HG03196 (cell line): ENCODE results near the gene SPATA2L.

Experiments
- ATAC-seq: cut with Tn5 transposase; IDR thresholded peaks from one replicate; pipeline ENCODE4 v1.9.1; 2021; ENCODE audit not compliant: unreplicated experiment

The SPATA2L gene

DNA sequence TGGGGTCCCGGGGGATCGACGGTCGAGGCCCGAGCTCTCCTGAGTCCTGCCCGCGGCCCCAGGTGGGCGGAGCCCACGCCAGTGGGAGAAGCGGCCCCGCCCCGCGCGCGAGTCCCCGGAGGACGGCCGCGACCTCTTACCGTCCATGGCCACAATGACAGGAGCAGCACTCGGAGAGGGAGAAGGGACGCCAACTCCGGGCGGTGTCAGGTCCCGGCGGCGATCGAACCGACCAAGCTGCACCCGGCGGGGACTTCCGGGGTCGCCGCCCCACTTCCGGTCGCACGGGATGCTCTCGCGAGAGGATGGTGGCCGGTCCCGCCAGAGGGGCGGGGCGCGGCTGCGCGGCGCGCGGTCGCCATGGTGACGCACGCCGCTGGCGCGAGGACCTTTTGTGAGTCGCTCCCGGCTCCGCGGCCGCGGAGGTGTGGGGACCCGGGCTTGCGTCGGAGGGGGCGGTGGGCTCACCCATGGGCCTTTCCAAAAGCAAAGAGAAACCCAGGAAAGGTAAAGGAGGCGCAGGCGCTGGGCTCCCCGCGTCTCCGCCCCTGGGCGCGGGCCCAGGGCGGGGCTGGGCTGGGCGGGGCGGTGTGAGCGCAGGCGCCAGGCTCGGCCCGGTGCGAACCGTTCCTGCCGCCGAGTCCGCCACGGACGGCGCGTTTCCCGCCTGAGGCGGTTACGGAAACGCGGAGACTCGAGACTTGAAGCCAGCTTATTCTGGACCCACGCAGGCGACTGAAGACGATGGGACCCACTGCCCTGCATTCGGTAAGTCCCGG is 43.9 kb downstream of the SPATA2L start, which contains the start of the genes CHMP1A and SPATA33:
Gene CHMP1A (minus strand): TSS at position 267 of the 779 bp plus-strand sequence. CDS start 120 bp downstream, at position 147.
Gene SPATA33 (plus strand): TSS at position 395 of the 779 bp plus-strand sequence. CDS start 76 bp downstream, at position 471.
- ATAC-seq = peak; percentile 90

DNA sequence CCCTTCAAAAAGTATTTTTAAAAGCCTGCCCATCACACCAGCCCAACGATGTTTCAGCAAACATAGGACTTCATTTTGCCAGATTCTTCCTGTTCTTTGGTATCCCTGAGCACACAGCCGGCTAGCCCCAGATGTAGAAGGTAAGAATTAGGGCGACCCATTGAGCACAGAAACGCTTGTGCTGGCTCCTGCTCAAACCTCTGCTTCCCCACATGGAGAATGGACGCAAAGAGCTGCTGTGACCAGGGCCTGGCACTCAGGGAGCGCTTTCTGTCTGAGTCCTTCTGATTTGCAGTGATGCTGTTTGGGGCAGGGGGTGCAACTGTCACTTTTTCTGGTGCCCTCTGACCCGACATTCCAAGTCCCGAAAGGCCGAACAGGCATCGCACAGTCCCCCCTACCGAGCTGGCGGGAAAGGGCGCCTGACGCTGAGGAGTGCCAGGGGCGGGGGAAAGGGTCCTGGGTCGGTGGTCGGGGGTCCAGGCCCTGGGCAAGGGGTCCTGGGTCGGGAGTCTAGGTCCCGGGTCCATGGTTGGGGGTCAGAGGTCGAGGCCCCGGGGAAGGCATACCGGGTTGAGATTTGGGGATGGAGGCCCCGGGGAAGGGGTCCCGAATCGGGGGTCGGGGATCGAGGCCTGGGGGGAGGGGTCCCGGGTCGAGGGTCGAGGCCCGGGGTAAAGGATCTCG is 44.9 kb downstream of the SPATA2L start:
- no peak for ATAC-seq

DNA sequence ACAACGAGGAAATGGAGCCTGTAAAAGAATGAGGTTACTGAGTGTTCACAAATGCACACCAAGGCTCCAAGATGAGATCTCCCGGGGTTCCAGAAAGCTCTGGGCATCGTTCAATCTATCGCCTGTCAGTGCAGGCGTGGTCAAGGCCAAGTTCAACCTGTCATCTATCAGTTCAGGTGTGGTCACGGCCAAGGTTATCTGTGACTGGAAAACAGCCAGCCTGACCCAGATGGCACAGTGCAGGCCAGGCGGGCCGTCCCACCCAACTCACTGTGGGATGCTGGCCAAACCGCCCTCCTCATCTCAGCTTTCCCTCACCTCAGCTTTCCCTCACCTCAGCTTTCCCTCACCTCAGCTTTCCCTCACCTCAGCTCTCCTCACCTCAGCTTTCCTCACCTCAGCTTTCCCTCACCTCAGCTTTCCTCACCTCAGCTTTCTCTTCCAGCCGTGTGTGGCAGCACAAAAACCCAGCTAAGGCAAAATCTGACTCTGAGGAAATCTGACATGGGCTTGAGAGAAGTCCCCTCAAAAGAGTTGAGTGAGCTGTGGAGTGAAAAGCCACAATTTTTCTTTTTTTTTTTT is 46.4 kb downstream of the SPATA2L start:
- no peak for ATAC-seq

DNA sequence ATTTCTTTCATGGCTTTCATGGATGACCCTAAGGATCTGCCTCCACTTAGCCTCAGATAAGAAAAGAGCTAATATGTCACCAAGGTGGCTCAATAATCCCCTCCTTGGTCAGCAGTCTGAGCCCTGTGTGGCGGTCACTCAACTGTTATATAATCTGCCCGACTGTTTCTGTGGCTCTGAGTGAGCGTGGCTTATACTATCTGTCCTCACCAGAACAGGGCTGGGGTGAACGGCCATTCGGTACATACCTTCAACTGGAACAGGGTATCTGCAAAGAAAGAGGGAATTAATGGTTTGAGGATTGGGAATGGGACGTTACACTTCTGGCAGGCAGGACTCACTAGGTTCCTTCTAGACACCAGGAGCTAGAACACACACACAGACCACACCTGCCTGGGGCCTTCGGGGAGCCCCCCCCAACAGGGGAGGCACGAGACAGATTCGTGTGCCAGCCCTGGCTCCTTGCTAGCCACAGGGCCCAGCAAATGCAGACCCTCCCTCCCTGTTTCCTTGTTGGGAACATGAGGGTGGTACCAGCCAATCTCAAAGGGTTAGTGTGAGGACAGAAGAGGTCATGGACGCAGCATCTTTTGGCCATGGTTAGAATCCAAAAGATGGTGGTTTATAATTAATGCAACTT is 47.7 kb downstream of the SPATA2L start:
- ATAC-seq = no peak

DNA sequence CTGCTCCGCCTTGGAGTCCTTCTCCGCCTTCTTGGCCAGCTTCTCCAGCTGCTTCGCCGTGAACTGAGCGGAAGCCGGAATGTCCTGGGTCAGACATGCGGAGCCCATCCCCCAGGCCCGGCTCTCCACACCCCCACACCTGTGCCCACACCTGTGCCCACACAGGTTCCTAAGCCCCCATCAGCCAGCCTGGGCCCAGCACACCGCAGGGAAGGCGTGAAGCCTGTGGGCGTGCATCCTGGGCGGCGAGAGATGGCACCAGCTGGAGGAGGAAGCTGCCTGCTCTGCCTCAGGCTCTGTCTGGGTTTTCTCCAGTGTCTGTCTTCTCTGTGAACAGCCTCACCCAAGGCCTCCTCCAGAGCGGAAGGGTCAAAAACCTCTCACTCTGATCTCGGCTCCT is 49.9 kb downstream of the SPATA2L start:
- ATAC-seq = no peak

DNA sequence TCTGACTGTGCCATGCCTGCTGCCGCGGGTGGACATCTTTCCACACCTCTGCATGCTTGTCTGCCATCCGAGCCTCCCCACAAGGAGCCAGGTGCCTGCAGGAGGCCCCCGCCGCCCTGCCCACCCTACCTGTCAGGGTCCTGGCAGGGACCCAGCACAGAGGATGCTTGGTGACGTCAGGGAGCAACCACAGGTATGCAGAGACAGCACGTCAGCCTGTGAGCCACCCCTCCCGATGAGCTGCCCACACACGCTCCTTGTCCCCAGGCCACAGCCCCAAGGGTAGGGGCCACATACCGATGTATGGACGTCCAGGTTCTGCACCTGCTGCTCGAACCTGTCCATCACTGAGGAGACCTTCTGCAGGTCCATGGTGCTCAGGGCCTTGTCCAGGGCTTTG is 54.6 kb downstream of the SPATA2L start:
- no peak for ATAC-seq
